Natural killer cell treated with Interleukin-12 subunit alpha and Interleukin-12 subunit beta and Interleukin-15 and Interleukin-18, amount 100 ng/mL, for 72 hours (primary cell): ENCODE data around the gene MEPE. TPM values are rescaled to one million over a fixed set of nuclear protein-coding genes. Genes with fewer than 3 reads are reported as not detected.

Experiments
- ATAC-seq, 2 donors: fragments of 150-1000 bp; cut with Tn5 transposase in 1 of 2; sonication (Bioruptor Pico), chemical (Tn5 transposase) in 1 of 2; 2 replicates each; pipeline ENCODE4 v1.10.0; 2021
- DNase-seq: peaks from one replicate; pipeline ENCODE4 v3.0.0; 2022; ENCODE audit warnings: low spot score
- H3K27ac Mint-ChIP-seq, 2 donors: 1 replicate in 1 of 2; 2 replicates in 1 of 2; pipeline ENCODE4 v1.8.0; 2022; ENCODE audit warnings: mixed read lengths in 2 of 2, mild to moderate bottlenecking in 1 of 2, moderate library complexity in 1 of 2
- H3K27me3 Mint-ChIP-seq, 2 donors: 1 replicate in 1 of 2; 2 replicates in 1 of 2; pipeline ENCODE4 v1.8.0; 2022; ENCODE audit warnings: mixed read lengths in 2 of 2
- H3K36me3 Mint-ChIP-seq: one replicate; pipeline ENCODE4 v1.8.0; 2022; ENCODE audit warnings: mixed read lengths
- H3K4me1 Mint-ChIP-seq, 2 donors: 1 replicate in 1 of 2; 2 replicates in 1 of 2; pipeline ENCODE4 v1.8.0; 2022; ENCODE audit warnings: low read depth in 2 of 2, mixed read lengths in 2 of 2, mild to moderate bottlenecking in 1 of 2
- H3K4me3 Mint-ChIP-seq: one replicate; pipeline ENCODE4 v1.8.0; 2022; ENCODE audit warnings: mixed read lengths
- H3K9me3 Mint-ChIP-seq: 2 replicates; pipeline ENCODE4 v1.8.0; 2022; ENCODE audit warnings: mixed read lengths
- total RNA-seq, 2 donors: library from RNA; stranded (reverse); gene quantifications; one replicate each; pipeline ENCODE4 v1.2.3, GENCODE V29; 2022

Gene MEPE, protein sequence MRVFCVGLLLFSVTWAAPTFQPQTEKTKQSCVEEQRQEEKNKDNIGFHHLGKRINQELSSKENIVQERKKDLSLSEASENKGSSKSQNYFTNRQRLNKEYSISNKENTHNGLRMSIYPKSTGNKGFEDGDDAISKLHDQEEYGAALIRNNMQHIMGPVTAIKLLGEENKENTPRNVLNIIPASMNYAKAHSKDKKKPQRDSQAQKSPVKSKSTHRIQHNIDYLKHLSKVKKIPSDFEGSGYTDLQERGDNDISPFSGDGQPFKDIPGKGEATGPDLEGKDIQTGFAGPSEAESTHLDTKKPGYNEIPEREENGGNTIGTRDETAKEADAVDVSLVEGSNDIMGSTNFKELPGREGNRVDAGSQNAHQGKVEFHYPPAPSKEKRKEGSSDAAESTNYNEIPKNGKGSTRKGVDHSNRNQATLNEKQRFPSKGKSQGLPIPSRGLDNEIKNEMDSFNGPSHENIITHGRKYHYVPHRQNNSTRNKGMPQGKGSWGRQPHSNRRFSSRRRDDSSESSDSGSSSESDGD
- not detected for total RNA-seq

DNA sequence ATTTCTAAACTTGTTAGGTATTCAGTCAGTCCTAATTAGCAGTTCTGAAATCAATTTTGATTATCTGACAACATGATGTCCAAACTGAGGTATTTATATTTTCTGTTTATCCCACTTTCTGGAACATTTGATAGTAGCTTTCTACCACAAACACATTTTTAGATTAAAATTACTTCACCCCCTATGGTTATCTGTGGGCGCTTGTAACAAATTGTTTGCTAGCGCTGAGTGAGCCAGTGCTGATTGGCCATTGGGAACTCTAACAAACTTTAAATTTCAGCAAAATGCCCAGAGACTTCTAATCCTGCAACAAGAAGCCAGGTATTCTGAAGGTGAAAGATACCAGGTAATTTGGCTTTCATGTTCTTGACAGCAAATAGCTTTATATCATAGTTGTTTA is at the start of gene MEPE:
Gene MEPE (plus strand): TSS at position 301 of the 400 bp plus-strand sequence. CDS start 1,746 bp downstream, outside the sequence.
- H3K4me3 Mint-ChIP-seq: no peak within 1 kb of the TSS
- H3K27me3 Mint-ChIP-seq: peaks cover 19 to 27% of the 10 kb centered on the region in 2 donors
- no peak within 1 kb of the TSS for H3K27ac Mint-ChIP-seq
- no peaks in the 10 kb centered on the region for H3K9me3 Mint-ChIP-seq
- ATAC-seq (no peak), DNase-seq (no peak)
- H3K4me1 Mint-ChIP-seq: no peaks in the 10 kb centered on the region
- no peaks in the 10 kb centered on the region for H3K36me3 Mint-ChIP-seq

DNA sequence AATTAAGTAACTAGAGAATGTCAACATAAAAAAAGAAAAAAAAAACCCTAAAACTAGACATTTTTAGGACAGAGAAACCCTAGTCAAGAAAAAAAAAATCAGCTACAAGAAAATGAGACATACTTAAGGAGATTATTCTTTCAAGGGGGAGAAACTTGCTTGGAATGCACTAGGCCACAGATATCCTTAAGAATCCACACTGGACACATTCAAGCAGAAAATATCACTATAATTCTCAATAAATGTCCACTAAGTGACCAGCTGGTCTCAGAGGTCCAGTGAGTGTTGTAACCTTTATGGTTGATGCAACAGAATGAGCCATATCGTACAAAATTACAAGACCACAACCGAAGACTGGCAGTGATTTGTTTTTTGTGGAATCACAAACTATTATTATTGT is 49.0 kb upstream of the MEPE start:
- no peaks in the 10 kb centered on the region for H3K27me3 Mint-ChIP-seq
- H3K4me3 Mint-ChIP-seq: no peak overlapping the region
- no peaks in the 10 kb centered on the region for H3K4me1 Mint-ChIP-seq
- ATAC-seq: no peak
- no peaks in the 10 kb centered on the region for H3K9me3 Mint-ChIP-seq
- H3K27ac Mint-ChIP-seq: no peak overlapping the region
- DNase-seq: no peak
- H3K36me3 Mint-ChIP-seq: no peaks in the 10 kb centered on the region

DNA sequence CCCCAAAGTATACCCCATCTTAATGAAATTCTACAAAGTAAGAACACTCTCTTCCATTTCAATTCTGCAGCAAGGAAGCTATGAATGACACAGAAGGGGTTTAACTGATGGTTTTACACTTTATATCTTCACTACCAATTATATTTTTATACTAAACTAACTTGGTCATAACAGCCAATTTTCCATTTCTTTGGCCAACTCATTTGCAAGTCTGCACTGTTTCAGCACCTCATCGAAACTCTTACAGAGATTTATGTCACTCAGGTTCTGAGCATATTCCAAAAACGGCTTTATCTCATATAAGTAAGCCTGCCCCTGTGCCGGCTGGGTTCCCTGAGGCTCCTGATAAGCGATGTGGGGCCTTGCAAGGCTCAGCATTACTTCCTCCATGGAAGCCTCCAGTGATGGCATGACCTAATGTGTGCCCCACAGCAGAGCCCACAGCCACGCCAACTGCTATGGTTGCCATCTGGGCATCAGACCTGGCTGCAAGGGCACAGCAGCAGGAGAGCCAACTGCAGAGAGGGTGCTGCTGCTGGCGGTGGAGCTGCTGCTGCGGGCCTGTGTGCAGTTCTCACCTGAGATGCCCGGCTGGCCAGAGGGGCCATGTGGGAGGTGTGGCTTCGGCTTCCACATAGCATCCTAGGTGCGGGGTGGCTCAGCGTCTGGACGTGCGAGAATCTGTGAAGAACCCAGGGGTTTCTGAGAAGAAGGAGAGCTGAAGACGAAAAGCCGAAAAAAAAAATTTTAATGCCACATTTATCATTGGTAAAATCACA is 46.8 kb upstream of the MEPE start:
- H3K9me3 Mint-ChIP-seq: no peaks in the 10 kb centered on the region
- no peak overlapping the region for H3K27ac Mint-ChIP-seq
- H3K36me3 Mint-ChIP-seq: no peaks in the 10 kb centered on the region
- H3K27me3 Mint-ChIP-seq: no peaks in the 10 kb centered on the region
- no peak overlapping the region for H3K4me3 Mint-ChIP-seq
- H3K4me1 Mint-ChIP-seq: no peaks in the 10 kb centered on the region
- ATAC-seq (no peak), DNase-seq (no peak)

DNA sequence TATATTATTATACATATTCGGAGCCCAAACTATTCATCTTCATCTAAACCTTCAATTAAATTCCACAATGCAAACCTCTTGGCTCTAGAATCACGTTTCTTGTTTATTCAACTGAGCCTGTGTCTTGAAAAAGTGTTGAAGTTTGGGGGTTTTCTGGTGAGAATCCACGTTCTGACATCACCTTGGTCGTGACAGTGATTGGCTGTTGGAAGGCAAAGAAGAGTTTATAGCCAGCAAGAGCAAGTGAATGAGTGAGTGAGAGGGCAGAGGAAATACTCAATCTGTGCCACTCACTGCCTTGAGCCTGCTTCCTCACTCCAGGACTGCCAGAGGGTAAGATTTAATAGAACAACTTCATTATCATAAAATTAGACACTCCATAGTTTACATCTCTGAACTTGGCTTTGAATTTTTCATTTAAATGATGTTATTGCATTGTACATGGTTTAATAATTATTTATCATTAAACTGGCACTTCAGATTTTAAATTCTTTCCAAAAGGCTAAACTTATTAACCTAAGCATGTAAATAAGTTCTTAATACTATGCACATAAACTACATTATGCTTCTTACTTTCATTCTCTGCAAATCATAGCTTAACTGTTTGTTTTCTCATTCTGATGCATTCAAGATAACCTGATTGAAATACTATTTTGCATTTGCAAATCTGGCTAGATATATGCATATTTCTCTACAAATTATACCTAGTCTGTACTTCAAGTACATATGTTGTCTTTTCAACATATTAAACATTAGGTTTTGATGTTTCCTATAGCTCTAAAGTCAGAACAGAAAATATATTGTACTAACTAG is 33.3 kb upstream of the MEPE start, which contains the start of gene IBSP:
Gene IBSP (plus strand): TSS at position 254 of the 813 bp plus-strand sequence. CDS start 2,808 bp downstream, outside the sequence.
- DNase-seq: no peak
- H3K27ac Mint-ChIP-seq: no peak within 1 kb of the TSS
- no peak for ATAC-seq
- H3K36me3 Mint-ChIP-seq: peaks cover 5% of the 10 kb centered on the region
- peaks cover 3% of the 10 kb centered on the region for H3K9me3 Mint-ChIP-seq
- no peak within 1 kb of the TSS for H3K4me3 Mint-ChIP-seq
- peaks cover 0 to 8% of the 10 kb centered on the region in 2 donors for H3K27me3 Mint-ChIP-seq
- no peaks in the 10 kb centered on the region for H3K4me1 Mint-ChIP-seq

DNA sequence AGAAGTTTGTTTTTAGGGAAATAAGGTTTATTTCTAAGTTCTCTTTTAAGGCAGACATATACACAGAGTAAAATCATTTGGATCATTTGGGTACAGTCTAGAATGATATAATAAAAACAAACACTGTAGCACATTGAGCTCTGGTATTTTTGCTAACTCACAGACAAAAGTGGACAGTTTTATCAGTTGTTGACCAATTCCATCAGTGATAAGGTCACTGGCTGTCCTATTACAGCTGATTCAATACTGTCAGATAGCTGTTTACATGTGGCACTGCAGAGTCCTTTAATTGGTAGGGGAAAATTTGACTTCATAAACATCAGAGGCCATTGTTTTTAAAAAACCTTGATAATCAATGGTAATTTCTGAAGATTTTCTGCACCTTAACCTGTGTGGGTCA is 29.9 kb upstream of the MEPE start:
- no peak for DNase-seq
- H3K9me3 Mint-ChIP-seq: no peaks in the 10 kb centered on the region
- H3K4me3 Mint-ChIP-seq: no peak overlapping the region
- no peaks in the 10 kb centered on the region for H3K27me3 Mint-ChIP-seq
- no peak overlapping the region for H3K27ac Mint-ChIP-seq
- no peaks in the 10 kb centered on the region for H3K4me1 Mint-ChIP-seq
- no peaks in the 10 kb centered on the region for H3K36me3 Mint-ChIP-seq
- no peak for ATAC-seq

DNA sequence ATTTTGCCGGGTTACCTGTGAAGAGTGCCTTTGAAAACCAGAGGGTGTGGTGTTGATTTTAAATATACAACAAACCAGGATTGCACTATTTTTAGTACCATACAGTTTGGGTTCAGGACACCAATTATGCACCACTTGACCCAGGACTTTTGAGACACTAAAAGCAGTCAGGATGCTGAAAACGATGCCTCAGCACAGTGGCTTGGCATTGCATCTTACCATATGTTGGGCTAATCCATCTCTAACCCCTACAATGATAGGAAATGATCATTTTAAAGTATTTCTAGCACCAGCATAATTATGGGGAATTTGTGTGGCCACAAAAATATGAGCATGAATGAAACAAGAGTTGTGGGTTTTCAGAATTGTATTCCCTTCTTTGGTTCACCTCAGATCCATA is 29.3 kb upstream of the MEPE start:
- Mint-ChIP-seq H3K36me3 (no peaks in the 10 kb centered on the region), H3K9me3 (no peaks in the 10 kb centered on the region), H3K27ac (no peak overlapping the region), H3K4me1 (no peaks in the 10 kb centered on the region), H3K4me3 (no peak overlapping the region), H3K27me3 (no peaks in the 10 kb centered on the region)
- no peak for DNase-seq
- no peak for ATAC-seq

DNA sequence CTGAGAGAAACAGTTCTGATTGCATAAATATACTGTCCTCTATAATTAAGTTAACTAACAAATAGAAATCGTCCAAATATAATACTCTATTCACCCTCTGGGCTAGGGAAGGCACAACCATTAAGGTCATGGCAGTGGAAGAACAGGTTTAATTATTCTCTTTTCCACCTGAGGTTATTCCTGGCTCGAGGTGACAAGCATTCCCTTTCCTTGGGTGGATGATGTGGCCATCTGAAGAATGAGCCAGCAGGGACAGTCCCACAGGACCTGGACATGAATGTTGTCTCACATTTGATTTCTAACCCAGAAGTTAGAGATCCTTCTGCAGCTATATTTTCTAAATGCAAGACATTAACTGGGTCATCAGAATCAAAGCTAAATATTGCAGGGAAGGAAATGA is 27.9 kb upstream of the MEPE start:
- Mint-ChIP-seq H3K4me1 (no peaks in the 10 kb centered on the region), H3K27ac (no peak overlapping the region), H3K27me3 (no peaks in the 10 kb centered on the region), H3K4me3 (no peak overlapping the region), H3K9me3 (no peaks in the 10 kb centered on the region), H3K36me3 (no peaks in the 10 kb centered on the region)
- no peak for DNase-seq
- ATAC-seq: no peak

DNA sequence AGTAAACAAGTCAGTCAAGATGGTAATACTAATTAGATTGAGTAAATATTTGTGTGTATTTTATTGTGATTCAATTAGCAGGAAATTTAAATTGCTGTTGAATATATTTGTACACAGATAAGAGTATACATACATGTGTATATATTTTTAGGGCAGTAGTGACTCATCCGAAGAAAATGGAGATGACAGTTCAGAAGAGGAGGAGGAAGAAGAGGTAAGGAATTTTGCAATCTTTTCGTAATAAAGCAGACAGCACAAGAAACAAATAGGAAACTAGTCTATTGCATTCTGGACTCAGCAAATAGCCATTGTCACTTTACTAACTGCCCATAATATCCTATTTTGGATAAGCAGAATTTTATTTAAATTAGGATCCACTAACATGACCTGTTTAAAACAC is 26.8 kb upstream of the MEPE start:
- Mint-ChIP-seq H3K27ac (no peak overlapping the region), H3K27me3 (no peaks in the 10 kb centered on the region), H3K9me3 (no peaks in the 10 kb centered on the region), H3K36me3 (no peaks in the 10 kb centered on the region), H3K4me3 (no peak overlapping the region), H3K4me1 (no peaks in the 10 kb centered on the region)
- DNase-seq (no peak), ATAC-seq (no peak)

DNA sequence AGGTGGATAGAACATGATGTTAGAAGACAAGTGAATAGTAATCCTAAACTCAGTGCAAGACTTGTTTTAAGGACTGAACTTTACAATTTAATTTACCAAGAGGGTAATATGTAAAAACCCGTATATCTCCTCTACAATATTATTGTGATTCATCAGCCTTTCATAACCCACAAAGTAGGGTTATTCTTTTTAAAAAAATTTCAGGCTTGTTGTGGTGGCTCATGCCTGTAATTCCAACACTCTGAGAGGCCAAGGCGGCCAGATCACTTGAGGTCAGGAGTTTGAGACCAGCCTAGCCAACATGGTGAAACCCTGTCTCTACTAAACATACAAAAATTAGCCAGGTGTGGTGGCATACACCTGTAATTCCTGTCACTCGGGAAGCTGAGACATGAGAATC is 26.2 kb upstream of the MEPE start:
- H3K36me3 Mint-ChIP-seq: no peaks in the 10 kb centered on the region
- ATAC-seq (no peak), DNase-seq (no peak)
- peaks cover 0 to 3% of the 10 kb centered on the region in 2 donors for H3K27me3 Mint-ChIP-seq
- H3K9me3 Mint-ChIP-seq: peaks cover 3% of the 10 kb centered on the region
- H3K27ac Mint-ChIP-seq: no peak overlapping the region
- H3K4me1 Mint-ChIP-seq: no peaks in the 10 kb centered on the region
- no peak overlapping the region for H3K4me3 Mint-ChIP-seq

DNA sequence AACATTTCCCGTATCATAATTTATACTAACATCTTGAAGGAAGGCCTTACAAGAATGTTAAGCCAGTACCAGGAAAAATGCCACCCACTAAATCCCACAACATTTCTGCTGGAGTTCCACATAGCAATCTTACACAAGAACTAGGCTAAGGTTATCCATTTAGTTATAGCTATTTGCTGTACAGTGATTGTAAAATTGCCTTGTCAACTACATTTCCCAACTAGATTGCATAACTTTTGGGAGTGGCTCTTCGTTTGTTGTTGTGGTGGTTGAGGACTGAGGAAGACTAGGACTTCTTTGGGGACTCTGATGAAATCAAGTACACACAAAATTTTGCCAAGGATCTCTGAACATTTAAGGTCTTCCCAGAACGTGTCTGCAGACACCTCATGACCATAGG is 25.4 kb upstream of the MEPE start:
- H3K27me3 Mint-ChIP-seq: peaks cover 0 to 3% of the 10 kb centered on the region in 2 donors
- DNase-seq (no peak), ATAC-seq (no peak)
- no peak overlapping the region for H3K27ac Mint-ChIP-seq
- H3K4me3 Mint-ChIP-seq: no peak overlapping the region
- no peaks in the 10 kb centered on the region for H3K4me1 Mint-ChIP-seq
- peaks cover 3% of the 10 kb centered on the region for H3K9me3 Mint-ChIP-seq
- H3K36me3 Mint-ChIP-seq: no peaks in the 10 kb centered on the region

DNA sequence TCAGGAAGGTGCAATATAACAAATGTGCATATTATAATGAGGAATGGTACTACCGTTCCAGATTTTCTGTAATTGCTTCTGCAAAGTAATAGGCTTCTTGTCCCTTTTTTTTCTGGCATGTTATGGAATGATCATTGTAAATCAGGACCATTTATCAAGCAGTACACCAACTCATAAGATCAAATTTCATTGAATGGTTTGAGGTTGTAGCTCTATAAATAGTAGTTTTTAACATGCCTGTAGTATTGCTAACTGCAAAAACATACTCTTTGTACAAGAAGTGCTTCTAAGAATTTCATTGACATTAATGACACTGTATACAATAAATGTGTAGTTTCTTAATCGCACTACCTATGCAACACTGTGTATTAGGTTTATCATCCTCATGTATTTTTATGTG is 20.8 kb upstream of the MEPE start:
- H3K27me3 Mint-ChIP-seq: peaks cover 8 to 19% of the 10 kb centered on the region in 2 donors
- H3K9me3 Mint-ChIP-seq: peaks cover 7% of the 10 kb centered on the region
- no peaks in the 10 kb centered on the region for H3K4me1 Mint-ChIP-seq
- ATAC-seq (no peak), DNase-seq (no peak)
- H3K4me3 Mint-ChIP-seq: no peak overlapping the region
- no peaks in the 10 kb centered on the region for H3K36me3 Mint-ChIP-seq
- no peak overlapping the region for H3K27ac Mint-ChIP-seq

DNA sequence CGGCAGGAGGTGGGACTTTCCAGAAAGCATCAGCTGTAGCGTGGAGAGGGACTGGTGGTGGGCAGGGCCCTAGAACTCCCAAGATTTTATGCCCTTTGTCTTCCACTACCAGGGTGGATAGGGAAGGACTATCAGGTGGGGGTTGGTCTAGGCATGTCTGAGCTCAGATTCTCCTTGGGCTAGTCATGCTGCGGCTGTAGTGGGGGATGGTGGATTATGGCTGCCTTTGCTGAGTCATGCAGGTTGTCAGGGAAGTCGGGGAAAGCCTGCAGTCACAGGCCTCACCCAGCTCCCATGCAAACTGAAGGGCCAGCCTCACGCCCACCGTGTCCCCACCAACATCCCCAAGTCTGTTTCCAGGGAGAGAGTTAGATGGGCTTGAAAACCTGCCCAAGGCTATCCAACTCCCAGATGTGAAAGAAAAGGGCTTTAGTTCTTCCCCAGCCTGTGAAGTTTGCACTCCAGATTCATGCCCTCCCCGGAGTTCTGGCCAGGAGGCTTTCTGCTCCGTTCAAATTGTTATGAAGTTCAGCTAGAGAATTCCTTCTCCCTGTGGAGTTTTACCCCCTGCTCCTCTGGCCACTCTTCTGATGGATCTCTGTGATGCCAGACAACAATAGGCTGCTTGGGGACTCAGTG is 13.4 kb upstream of the MEPE start:
- Mint-ChIP-seq H3K27me3 (peaks cover 10 to 43% of the 10 kb centered on the region in 2 donors), H3K4me3 (no peak overlapping the region), H3K27ac (no peak overlapping the region), H3K4me1 (no peaks in the 10 kb centered on the region), H3K36me3 (no peaks in the 10 kb centered on the region), H3K9me3 (peaks cover 4% of the 10 kb centered on the region)
- ATAC-seq (no peak), DNase-seq (no peak)

DNA sequence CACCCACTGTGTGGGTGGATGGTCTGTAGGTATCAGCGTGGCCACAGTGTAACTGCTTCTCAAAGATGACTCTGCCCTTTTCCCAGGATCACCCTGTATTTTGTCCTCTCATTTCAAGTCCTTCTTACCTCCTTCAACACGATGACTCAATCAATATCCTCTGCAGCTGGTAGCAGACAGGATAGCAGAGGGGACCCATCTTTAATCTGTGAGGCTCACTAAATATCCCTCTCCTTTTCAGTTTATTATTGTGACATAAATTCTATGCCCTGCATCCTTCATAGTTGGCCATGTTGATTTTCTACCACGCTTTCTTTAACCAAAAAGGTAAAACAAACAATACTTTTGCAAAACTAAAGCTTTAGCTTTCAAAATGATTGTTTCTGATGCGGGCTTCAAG is 9.6 kb upstream of the MEPE start:
- Mint-ChIP-seq H3K4me1 (no peaks in the 10 kb centered on the region), H3K4me3 (no peak overlapping the region), H3K27me3 (peaks cover 6 to 19% of the 10 kb centered on the region in 2 donors), H3K9me3 (no peaks in the 10 kb centered on the region), H3K27ac (no peak overlapping the region), H3K36me3 (no peaks in the 10 kb centered on the region)
- no peak for ATAC-seq
- no peak for DNase-seq
